WTC11 (cell line): ENCODE measurements around the gene ITPR2. TPM values are rescaled to one million over a fixed set of nuclear protein-coding genes. Genes with fewer than 3 reads are reported as not detected.

ENCODE experiments used
- ATAC-seq: fragments of 200-7000 bp; cut with Tn5 transposase; 2 replicates; pipeline ENCODE4 v1.10.0; 2021; ENCODE audit warnings: mild to moderate bottlenecking, moderate library complexity
- CTCF ChIA-PET: fragments of 300-600 bp; sonication (Branson Sonifier 250); formaldehyde crosslinking; loops from one replicate; lab custom pipeline; 2021; ENCODE audit warnings: antibody characterized with exemption; lab: Charles Lee
- POLR2A ChIA-PET: fragments of 350-600 bp; sonication (Branson Sonifier 250); formaldehyde crosslinking; loops from one replicate; lab custom pipeline; 2021; ENCODE audit warnings: antibody characterized with exemption; lab: Charles Lee
- DNase-seq: peaks from one replicate; pipeline ENCODE4 v3.0.0; 2021; ENCODE audit warnings: low spot score
- H3K27ac Mint-ChIP-seq: 2 replicates; pipeline ENCODE4 v1.8.0; 2021; ENCODE audit warnings: mixed read lengths
- H3K27me3 Mint-ChIP-seq: 2 replicates; pipeline ENCODE4 v1.8.0; 2021; ENCODE audit warnings: low read depth, mild to moderate bottlenecking, moderate library complexity, mixed read lengths
- H3K36me3 Mint-ChIP-seq: 2 replicates; pipeline ENCODE4 v1.8.0; 2021; ENCODE audit warnings: mixed read lengths
- H3K4me1 Mint-ChIP-seq: 2 replicates; pipeline ENCODE4 v1.8.0; 2022; ENCODE audit warnings: mixed read lengths
- H3K4me3 Mint-ChIP-seq: 2 replicates; pipeline ENCODE4 v1.8.0; 2021; ENCODE audit warnings: mild to moderate bottlenecking, moderate library complexity, mixed read lengths
- H3K9me3 Mint-ChIP-seq: 2 replicates; pipeline ENCODE4 v1.8.0; 2021; ENCODE audit warnings: mixed read lengths
- ATF1 ChIP-seq: sonication (generic); formaldehyde crosslinking; IDR thresholded peaks from 2 replicates; pipeline ENCODE4 v1.8.1; 2023; ENCODE audit warnings: mild to moderate bottlenecking, moderate library complexity, missing genetic modification reagents
- CBFB ChIP-seq: sonication (generic); formaldehyde crosslinking; IDR thresholded peaks from 2 replicates; pipeline ENCODE4 v1.8.1; 2022; ENCODE audit warnings: mild to moderate bottlenecking, low read depth, missing genetic modification reagents
- ESRRA ChIP-seq: sonication (generic); formaldehyde crosslinking; IDR thresholded peaks from 2 replicates; pipeline ENCODE4 v1.8.1; 2022; ENCODE audit warnings: mild to moderate bottlenecking, missing genetic modification reagents, borderline replicate concordance
- FOXK1 ChIP-seq: sonication (generic); formaldehyde crosslinking; IDR thresholded peaks from 2 replicates; pipeline ENCODE4 v1.8.0; 2022; ENCODE audit warnings: mild to moderate bottlenecking, moderate library complexity, missing genetic modification reagents
- GABPB1 ChIP-seq: sonication (generic); formaldehyde crosslinking; IDR thresholded peaks from 2 replicates; pipeline ENCODE4 v1.8.1; 2023; ENCODE audit warnings: mild to moderate bottlenecking, missing genetic modification reagents
- IRF2 ChIP-seq: sonication (generic); formaldehyde crosslinking; IDR thresholded peaks from 2 replicates; pipeline ENCODE4 v1.8.0; 2022; ENCODE audit warnings: low read depth, missing genetic modification reagents, borderline replicate concordance
- KAT7 ChIP-seq: sonication (generic); formaldehyde crosslinking; IDR thresholded peaks from 2 replicates; pipeline ENCODE4 v1.8.1; 2023; ENCODE audit warnings: missing genetic modification reagents, mild to moderate bottlenecking, borderline replicate concordance
- NFYB ChIP-seq: sonication (generic); formaldehyde crosslinking; conservative IDR thresholded peaks from 2 replicates; pipeline ENCODE4 v1.8.0; 2022; ENCODE audit warnings: low read depth, missing genetic modification reagents
- OVOL2 ChIP-seq: fragments of 250-450 bp; sonication (Bioruptor Pico); IDR thresholded peaks from 2 replicates; pipeline ENCODE4 v1.9.0; 2021; ENCODE audit warnings: mild to moderate bottlenecking, borderline replicate concordance
- ZNF232 ChIP-seq: sonication (generic); formaldehyde crosslinking; IDR thresholded peaks from 2 replicates; pipeline ENCODE4 v1.8.0; 2022; ENCODE audit warnings: mild to moderate bottlenecking, missing genetic modification reagents
- ZNF263 ChIP-seq: sonication (generic); formaldehyde crosslinking; IDR thresholded peaks from 2 replicates; pipeline ENCODE4 v1.8.1; 2022; ENCODE audit warnings: low read depth, mild to moderate bottlenecking, moderate library complexity, missing genetic modification reagents
- ZNF396 ChIP-seq: fragments of 250-450 bp; sonication (Bioruptor Pico); IDR thresholded peaks from 2 replicates; pipeline ENCODE4 v1.8.0; 2021; ENCODE audit warnings: mild to moderate bottlenecking, moderate library complexity, borderline replicate concordance
- ZNF423 ChIP-seq: fragments of 250-450 bp; sonication (Bioruptor Pico); IDR thresholded peaks from 2 replicates; pipeline ENCODE4 v2.1.2; 2022; ENCODE audit warnings: mild to moderate bottlenecking, moderate library complexity
- total RNA-seq: library from RNA; stranded (reverse); gene quantifications from 3 replicates; pipeline ENCODE4 v1.2.3, GENCODE V29; 2021
- TF ChIP-seq, protein P1 (sequence below): sonication (generic); formaldehyde crosslinking; IDR thresholded peaks from 2 replicates; pipeline ENCODE4 v1.8.1; 2022; ENCODE audit warnings: low read depth, mild to moderate bottlenecking, moderate library complexity, missing genetic modification reagents, borderline replicate concordance
- TF ChIP-seq, protein P2 (sequence below): sonication (generic); formaldehyde crosslinking; conservative IDR thresholded peaks from 2 replicates; pipeline ENCODE4 v1.8.1; 2023; ENCODE audit warnings: mild to moderate bottlenecking, low read depth, missing genetic modification reagents, moderate library complexity
- TF ChIP-seq, protein P3 (sequence below): sonication (generic); formaldehyde crosslinking; IDR thresholded peaks from 2 replicates; pipeline ENCODE4 v1.8.1; 2022; ENCODE audit warnings: mild to moderate bottlenecking, missing genetic modification reagents, moderate library complexity, borderline replicate concordance
- TF ChIP-seq, protein P4 (sequence below): sonication (generic); formaldehyde crosslinking; IDR thresholded peaks from 2 replicates; pipeline ENCODE4 v1.8.1; 2023; ENCODE audit warnings: mild to moderate bottlenecking, missing genetic modification reagents, moderate library complexity
- TF ChIP-seq, protein P5 (sequence below): sonication (generic); formaldehyde crosslinking; IDR thresholded peaks from 2 replicates; pipeline ENCODE4 v1.8.1; 2023; ENCODE audit warnings: mild to moderate bottlenecking, moderate library complexity, missing genetic modification reagents
- TF ChIP-seq, protein P6 (sequence below): fragments of 250-450 bp; sonication (Bioruptor Pico); IDR thresholded peaks from 2 replicates; pipeline ENCODE4 v1.8.0; 2021; ENCODE audit warnings: mild to moderate bottlenecking
- TF ChIP-seq, protein P7 (sequence below): fragments of 250-450 bp; sonication (Bioruptor Pico); IDR thresholded peaks from 2 replicates; pipeline ENCODE4 v1.9.0; 2021; ENCODE audit warnings: mild to moderate bottlenecking, borderline replicate concordance

The ITPR2 gene
- total RNA-seq, 1 experiment from 2014 or later = 50.7 TPM

DNA sequence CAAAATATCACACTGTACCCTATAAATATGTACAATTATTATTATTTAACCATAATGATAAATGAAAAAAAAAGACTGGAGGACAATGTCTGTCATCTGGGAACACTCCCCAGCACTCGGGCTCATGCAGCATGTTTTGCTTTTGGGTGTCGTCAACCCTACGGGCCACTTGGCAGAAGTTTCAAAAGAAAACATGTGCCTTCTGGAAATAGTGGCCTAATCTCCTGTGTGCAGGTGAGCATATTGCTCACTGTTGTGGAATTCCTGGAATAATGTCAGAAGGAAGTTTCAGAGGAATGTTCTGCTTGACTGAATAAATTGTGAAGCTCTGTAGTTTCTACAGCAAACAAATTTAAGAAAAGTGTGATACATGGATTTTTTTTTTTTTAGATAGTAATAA is 339.3 kb downstream of the ITPR2 start:
- peaks cover 21% of the 10 kb centered on the region for H3K36me3 Mint-ChIP-seq
- peaks cover 4% of the 10 kb centered on the region for H3K4me1 Mint-ChIP-seq
- H3K9me3 Mint-ChIP-seq = peaks cover 7% of the 10 kb centered on the region; the same call in 1 of the 2 replicates
- TF ChIP-seq NFYB (CRISPR knock-in tag) (no peak), IRF2 (no peak), FOXK1 (CRISPR knock-in tag) (no peak), ZNF232 (no peak)
- TF ChIP-seq, protein P1, sequence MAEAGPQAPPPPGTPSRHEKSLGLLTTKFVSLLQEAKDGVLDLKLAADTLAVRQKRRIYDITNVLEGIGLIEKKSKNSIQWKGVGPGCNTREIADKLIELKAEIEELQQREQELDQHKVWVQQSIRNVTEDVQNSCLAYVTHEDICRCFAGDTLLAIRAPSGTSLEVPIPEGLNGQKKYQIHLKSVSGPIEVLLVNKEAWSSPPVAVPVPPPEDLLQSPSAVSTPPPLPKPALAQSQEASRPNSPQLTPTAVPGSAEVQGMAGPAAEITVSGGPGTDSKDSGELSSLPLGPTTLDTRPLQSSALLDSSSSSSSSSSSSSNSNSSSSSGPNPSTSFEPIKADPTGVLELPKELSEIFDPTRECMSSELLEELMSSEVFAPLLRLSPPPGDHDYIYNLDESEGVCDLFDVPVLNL (CRISPR knock-in tag) = no peak
- H3K27ac Mint-ChIP-seq = no peak overlapping the region
- no peaks in the 10 kb centered on the region for H3K27me3 Mint-ChIP-seq
- DNase-seq = no peak
- no peak overlapping the region for H3K4me3 Mint-ChIP-seq
- ATAC-seq = no peak
- CTCF ChIA-PET = interaction anchor here (0.7 kb wide), 1 partner anchor 391 kb away, joined by 6 read pairs; no protein-coding TSS in a partner anchor
- POLR2A ChIA-PET = no interaction called here

DNA sequence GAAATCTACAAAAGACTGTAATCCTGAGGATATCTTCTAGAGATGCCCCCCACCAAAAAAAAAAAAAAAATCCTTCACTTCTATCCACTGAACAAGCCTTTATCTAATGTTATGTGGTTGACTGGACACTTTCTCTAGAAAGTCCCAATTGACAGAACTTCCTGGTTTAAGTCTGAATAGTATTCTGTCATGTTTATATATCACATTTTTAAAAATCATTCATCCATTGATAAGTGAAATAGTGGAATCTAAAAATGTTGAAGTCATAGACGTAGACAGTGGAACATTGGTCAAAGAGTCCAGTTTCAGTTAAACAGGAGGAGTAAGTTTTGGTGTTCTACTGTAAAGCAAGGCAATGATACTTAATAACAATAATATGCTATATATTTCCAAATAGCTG is 340.6 kb downstream of the ITPR2 start:
- Mint-ChIP-seq H3K9me3 (peaks cover 6% of the 10 kb centered on the region; the same call in 1 of the 2 replicates), H3K4me1 (peaks cover 4% of the 10 kb centered on the region), H3K27ac (no peak overlapping the region)
- TF ChIP-seq KAT7 (CRISPR knock-in tag) (no peak), ZNF263 (CRISPR knock-in tag) (no peak), ATF1 (CRISPR knock-in tag) (no peak), NFYB (CRISPR knock-in tag) (no peak), OVOL2 (no peak), CBFB (CRISPR knock-in tag) (no peak), ZNF396 (CRISPR knock-in tag) (no peak), ZNF423 (CRISPR knock-in tag) (no peak), GABPB1 (CRISPR knock-in tag) (no peak), ESRRA (CRISPR knock-in tag) (no peak)
- TF ChIP-seq, protein P2, sequence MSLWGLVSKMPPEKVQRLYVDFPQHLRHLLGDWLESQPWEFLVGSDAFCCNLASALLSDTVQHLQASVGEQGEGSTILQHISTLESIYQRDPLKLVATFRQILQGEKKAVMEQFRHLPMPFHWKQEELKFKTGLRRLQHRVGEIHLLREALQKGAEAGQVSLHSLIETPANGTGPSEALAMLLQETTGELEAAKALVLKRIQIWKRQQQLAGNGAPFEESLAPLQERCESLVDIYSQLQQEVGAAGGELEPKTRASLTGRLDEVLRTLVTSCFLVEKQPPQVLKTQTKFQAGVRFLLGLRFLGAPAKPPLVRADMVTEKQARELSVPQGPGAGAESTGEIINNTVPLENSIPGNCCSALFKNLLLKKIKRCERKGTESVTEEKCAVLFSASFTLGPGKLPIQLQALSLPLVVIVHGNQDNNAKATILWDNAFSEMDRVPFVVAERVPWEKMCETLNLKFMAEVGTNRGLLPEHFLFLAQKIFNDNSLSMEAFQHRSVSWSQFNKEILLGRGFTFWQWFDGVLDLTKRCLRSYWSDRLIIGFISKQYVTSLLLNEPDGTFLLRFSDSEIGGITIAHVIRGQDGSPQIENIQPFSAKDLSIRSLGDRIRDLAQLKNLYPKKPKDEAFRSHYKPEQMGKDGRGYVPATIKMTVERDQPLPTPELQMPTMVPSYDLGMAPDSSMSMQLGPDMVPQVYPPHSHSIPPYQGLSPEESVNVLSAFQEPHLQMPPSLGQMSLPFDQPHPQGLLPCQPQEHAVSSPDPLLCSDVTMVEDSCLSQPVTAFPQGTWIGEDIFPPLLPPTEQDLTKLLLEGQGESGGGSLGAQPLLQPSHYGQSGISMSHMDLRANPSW (CRISPR knock-in tag) = no peak
- TF ChIP-seq, protein P3, sequence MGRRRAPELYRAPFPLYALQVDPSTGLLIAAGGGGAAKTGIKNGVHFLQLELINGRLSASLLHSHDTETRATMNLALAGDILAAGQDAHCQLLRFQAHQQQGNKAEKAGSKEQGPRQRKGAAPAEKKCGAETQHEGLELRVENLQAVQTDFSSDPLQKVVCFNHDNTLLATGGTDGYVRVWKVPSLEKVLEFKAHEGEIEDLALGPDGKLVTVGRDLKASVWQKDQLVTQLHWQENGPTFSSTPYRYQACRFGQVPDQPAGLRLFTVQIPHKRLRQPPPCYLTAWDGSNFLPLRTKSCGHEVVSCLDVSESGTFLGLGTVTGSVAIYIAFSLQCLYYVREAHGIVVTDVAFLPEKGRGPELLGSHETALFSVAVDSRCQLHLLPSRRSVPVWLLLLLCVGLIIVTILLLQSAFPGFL = no peak
- TF ChIP-seq, protein P4, sequence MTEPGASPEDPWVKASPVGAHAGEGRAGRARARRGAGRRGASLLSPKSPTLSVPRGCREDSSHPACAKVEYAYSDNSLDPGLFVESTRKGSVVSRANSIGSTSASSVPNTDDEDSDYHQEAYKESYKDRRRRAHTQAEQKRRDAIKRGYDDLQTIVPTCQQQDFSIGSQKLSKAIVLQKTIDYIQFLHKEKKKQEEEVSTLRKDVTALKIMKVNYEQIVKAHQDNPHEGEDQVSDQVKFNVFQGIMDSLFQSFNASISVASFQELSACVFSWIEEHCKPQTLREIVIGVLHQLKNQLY (CRISPR knock-in tag) = no peak
- TF ChIP-seq, protein P5, sequence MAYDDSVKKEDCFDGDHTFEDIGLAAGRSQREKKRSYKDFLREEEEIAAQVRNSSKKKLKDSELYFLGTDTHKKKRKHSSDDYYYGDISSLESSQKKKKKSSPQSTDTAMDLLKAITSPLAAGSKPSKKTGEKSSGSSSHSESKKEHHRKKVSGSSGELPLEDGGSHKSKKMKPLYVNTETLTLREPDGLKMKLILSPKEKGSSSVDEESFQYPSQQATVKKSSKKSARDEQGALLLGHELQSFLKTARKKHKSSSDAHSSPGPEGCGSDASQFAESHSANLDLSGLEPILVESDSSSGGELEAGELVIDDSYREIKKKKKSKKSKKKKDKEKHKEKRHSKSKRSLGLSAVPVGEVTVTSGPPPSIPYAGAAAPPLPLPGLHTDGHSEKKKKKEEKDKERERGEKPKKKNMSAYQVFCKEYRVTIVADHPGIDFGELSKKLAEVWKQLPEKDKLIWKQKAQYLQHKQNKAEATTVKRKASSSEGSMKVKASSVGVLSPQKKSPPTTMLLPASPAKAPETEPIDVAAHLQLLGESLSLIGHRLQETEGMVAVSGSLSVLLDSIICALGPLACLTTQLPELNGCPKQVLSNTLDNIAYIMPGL (CRISPR knock-in tag) = no peak
- TF ChIP-seq, protein P6, sequence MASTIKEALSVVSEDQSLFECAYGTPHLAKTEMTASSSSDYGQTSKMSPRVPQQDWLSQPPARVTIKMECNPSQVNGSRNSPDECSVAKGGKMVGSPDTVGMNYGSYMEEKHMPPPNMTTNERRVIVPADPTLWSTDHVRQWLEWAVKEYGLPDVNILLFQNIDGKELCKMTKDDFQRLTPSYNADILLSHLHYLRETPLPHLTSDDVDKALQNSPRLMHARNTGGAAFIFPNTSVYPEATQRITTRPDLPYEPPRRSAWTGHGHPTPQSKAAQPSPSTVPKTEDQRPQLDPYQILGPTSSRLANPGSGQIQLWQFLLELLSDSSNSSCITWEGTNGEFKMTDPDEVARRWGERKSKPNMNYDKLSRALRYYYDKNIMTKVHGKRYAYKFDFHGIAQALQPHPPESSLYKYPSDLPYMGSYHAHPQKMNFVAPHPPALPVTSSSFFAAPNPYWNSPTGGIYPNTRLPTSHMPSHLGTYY (CRISPR knock-in tag) = no peak
- TF ChIP-seq, protein P7, sequence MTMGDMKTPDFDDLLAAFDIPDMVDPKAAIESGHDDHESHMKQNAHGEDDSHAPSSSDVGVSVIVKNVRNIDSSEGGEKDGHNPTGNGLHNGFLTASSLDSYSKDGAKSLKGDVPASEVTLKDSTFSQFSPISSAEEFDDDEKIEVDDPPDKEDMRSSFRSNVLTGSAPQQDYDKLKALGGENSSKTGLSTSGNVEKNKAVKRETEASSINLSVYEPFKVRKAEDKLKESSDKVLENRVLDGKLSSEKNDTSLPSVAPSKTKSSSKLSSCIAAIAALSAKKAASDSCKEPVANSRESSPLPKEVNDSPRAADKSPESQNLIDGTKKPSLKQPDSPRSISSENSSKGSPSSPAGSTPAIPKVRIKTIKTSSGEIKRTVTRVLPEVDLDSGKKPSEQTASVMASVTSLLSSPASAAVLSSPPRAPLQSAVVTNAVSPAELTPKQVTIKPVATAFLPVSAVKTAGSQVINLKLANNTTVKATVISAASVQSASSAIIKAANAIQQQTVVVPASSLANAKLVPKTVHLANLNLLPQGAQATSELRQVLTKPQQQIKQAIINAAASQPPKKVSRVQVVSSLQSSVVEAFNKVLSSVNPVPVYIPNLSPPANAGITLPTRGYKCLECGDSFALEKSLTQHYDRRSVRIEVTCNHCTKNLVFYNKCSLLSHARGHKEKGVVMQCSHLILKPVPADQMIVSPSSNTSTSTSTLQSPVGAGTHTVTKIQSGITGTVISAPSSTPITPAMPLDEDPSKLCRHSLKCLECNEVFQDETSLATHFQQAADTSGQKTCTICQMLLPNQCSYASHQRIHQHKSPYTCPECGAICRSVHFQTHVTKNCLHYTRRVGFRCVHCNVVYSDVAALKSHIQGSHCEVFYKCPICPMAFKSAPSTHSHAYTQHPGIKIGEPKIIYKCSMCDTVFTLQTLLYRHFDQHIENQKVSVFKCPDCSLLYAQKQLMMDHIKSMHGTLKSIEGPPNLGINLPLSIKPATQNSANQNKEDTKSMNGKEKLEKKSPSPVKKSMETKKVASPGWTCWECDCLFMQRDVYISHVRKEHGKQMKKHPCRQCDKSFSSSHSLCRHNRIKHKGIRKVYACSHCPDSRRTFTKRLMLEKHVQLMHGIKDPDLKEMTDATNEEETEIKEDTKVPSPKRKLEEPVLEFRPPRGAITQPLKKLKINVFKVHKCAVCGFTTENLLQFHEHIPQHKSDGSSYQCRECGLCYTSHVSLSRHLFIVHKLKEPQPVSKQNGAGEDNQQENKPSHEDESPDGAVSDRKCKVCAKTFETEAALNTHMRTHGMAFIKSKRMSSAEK (CRISPR knock-in tag) = no peak
- TF ChIP-seq, all 79 proteins: peak for 0
- ATAC-seq (no peak), DNase-seq (no peak)
- Mint-ChIP-seq H3K4me3 (no peak overlapping the region), H3K27me3 (no peaks in the 10 kb centered on the region), H3K36me3 (peaks cover 20% of the 10 kb centered on the region)
- CTCF ChIA-PET = no interaction called here
- POLR2A ChIA-PET = no interaction called here
